Astrocyte (in vitro differentiated cells and primary cell): ENCODE measurements around the gene BIRC3. TPM values are rescaled to one million over a fixed set of nuclear protein-coding genes. Genes with fewer than 3 reads are reported as not detected.

Experiments used
- DNase-seq: peaks from one replicate; pipeline ENCODE4 v3.0.0-alpha.2; 2010; ENCODE audit warnings: low read depth
- FAIRE-seq: peaks from 2 replicates; lab custom pipeline; 2011; peaks lifted over from hg19 to GRCh38; lab: Jason Lieb, UNC
- H2AFZ ChIP-seq: 2 replicates; pipeline ENCODE4 v1.6.0; 2012; ENCODE audit warnings: low read depth, low read length, inconsistent platforms
- H3K27ac ChIP-seq: 2 replicates; pipeline ENCODE4 v1.5.1; 2011; ENCODE audit warnings: low read depth, low read length, inconsistent platforms
- H3K27me3 ChIP-seq: 2 replicates; pipeline ENCODE4 v1.6.0; 2011; ENCODE audit warnings: low read length, inconsistent platforms; ENCODE audit not compliant: insufficient read depth
- H3K36me3 ChIP-seq: 2 replicates; pipeline ENCODE4 v1.5.1; 2011; ENCODE audit warnings: low read length, inconsistent platforms; ENCODE audit not compliant: insufficient read depth
- H3K4me1 ChIP-seq: 2 replicates; pipeline ENCODE4 v1.5.1; 2011; ENCODE audit warnings: low read length, inconsistent platforms; ENCODE audit not compliant: insufficient read depth
- H3K4me2 ChIP-seq: 2 replicates; pipeline ENCODE4 v1.6.0; 2012; ENCODE audit warnings: low read length, inconsistent platforms
- H3K4me3 ChIP-seq: 2 replicates; pipeline ENCODE4 v1.5.1; 2011; ENCODE audit warnings: low read depth, mild to moderate bottlenecking, low read length, inconsistent platforms; ENCODE audit not compliant: insufficient read depth
- H3K79me2 ChIP-seq: 2 replicates; pipeline ENCODE4 v1.6.0; 2012; ENCODE audit warnings: mild to moderate bottlenecking, low read length, inconsistent platforms; ENCODE audit not compliant: insufficient read depth
- H3K9ac ChIP-seq: 2 replicates; pipeline ENCODE4 v1.6.0; 2012; ENCODE audit warnings: mild to moderate bottlenecking, low read length, inconsistent platforms
- H3K9me3 ChIP-seq: 2 replicates; pipeline ENCODE4 v1.5.1; 2012; ENCODE audit warnings: low read depth, mild to moderate bottlenecking, low read length, inconsistent platforms; ENCODE audit not compliant: insufficient read depth
- H4K20me1 ChIP-seq: 2 replicates; pipeline ENCODE4 v1.6.0; 2012; ENCODE audit warnings: low read length, inconsistent platforms; ENCODE audit not compliant: insufficient read depth
- H3K27ac Mint-ChIP-seq: one replicate; pipeline ENCODE4 v1.8.0; 2021; ENCODE audit warnings: mild to moderate bottlenecking, mixed read lengths; ENCODE audit not compliant: unreplicated experiment
- H3K27me3 Mint-ChIP-seq: one replicate; pipeline ENCODE4 v1.8.0; 2021; ENCODE audit warnings: low read depth, mixed read lengths; ENCODE audit not compliant: unreplicated experiment
- H3K36me3 Mint-ChIP-seq: one replicate; pipeline ENCODE4 v1.8.0; 2021; ENCODE audit warnings: low read depth, mixed read lengths; ENCODE audit not compliant: unreplicated experiment
- H3K4me1 Mint-ChIP-seq: one replicate; pipeline ENCODE4 v1.8.0; 2021; ENCODE audit warnings: low read depth, mixed read lengths; ENCODE audit not compliant: unreplicated experiment
- H3K4me3 Mint-ChIP-seq: one replicate; pipeline ENCODE4 v1.8.0; 2021; ENCODE audit warnings: mild to moderate bottlenecking, moderate library complexity, mixed read lengths; ENCODE audit not compliant: unreplicated experiment
- H3K9me3 Mint-ChIP-seq: one replicate; pipeline ENCODE4 v1.8.0; 2021; ENCODE audit warnings: mild to moderate bottlenecking, mixed read lengths; ENCODE audit not compliant: unreplicated experiment
- EZH2 ChIP-seq: IDR thresholded peaks from 2 replicates; pipeline ENCODE4 v1.6.1; 2012; ENCODE audit warnings: mild to moderate bottlenecking, low read length, inconsistent platforms; ENCODE audit not compliant: insufficient read depth
- total RNA-seq: library from RNA; stranded (reverse); gene quantifications from 2 replicates; pipeline ENCODE4 v1.2.1, GENCODE V29; 2021
- TF ChIP-seq, protein P1 (sequence below): IDR thresholded peaks from 2 replicates; pipeline ENCODE4 v1.5.1; 2011; ENCODE audit warnings: low read depth, mild to moderate bottlenecking, inconsistent platforms, low read length, moderate library complexity; ENCODE audit not compliant: insufficient read depth

BIRC3 gene
- total RNA-seq, 1 donor from 2014 or later: 2.6 TPM

DNA sequence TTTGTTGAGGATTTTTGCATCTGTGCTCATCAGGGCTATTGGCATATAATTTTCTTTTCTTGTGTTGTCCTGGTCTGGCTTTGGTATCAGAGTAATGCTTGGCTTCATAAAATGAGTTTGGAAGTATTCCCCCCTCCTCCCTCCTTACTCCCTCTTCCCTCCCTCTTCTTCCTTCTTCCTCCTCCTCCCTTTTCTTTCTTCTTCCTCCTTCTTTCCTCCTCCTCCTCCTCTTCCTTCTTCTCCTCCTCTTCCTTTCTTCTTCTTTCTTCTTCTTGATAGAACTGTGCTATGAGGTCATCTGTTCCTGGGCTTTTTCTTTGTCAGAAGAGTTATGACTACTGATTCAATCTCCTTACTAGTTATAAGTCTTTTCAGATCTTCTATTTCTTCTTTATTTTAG lies 39.8 kb downstream of the BIRC3 start:
- Mint-ChIP-seq H3K27ac (no peak overlapping the region), H3K27me3 (no peaks in the 10 kb centered on the region), H3K36me3 (peaks cover 31% of the 10 kb centered on the region), H3K9me3 (no peaks in the 10 kb centered on the region), H3K4me1 (peaks cover 11% of the 10 kb centered on the region), H3K4me3 (no peak overlapping the region)
- H3K4me3 ChIP-seq: no peak overlapping the region
- no peak overlapping the region for H2AFZ ChIP-seq
- H3K36me3 ChIP-seq: peaks cover 21% of the 10 kb centered on the region
- H3K9ac ChIP-seq: no peak overlapping the region
- peaks cover 64% of the 10 kb centered on the region for H4K20me1 ChIP-seq
- no peak overlapping the region for H3K27ac ChIP-seq
- H3K4me1 ChIP-seq: no peaks in the 10 kb centered on the region
- no peak for TF ChIP-seq EZH2
- TF ChIP-seq, protein P1, sequence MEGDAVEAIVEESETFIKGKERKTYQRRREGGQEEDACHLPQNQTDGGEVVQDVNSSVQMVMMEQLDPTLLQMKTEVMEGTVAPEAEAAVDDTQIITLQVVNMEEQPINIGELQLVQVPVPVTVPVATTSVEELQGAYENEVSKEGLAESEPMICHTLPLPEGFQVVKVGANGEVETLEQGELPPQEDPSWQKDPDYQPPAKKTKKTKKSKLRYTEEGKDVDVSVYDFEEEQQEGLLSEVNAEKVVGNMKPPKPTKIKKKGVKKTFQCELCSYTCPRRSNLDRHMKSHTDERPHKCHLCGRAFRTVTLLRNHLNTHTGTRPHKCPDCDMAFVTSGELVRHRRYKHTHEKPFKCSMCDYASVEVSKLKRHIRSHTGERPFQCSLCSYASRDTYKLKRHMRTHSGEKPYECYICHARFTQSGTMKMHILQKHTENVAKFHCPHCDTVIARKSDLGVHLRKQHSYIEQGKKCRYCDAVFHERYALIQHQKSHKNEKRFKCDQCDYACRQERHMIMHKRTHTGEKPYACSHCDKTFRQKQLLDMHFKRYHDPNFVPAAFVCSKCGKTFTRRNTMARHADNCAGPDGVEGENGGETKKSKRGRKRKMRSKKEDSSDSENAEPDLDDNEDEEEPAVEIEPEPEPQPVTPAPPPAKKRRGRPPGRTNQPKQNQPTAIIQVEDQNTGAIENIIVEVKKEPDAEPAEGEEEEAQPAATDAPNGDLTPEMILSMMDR: no peak
- H3K27me3 ChIP-seq: no peaks in the 10 kb centered on the region
- H3K79me2 ChIP-seq: peaks cover 92% of the 10 kb centered on the region
- H3K9me3 ChIP-seq: no peaks in the 10 kb centered on the region
- no peak for FAIRE-seq
- DNase-seq: no peak
- H3K4me2 ChIP-seq: no peak overlapping the region

DNA sequence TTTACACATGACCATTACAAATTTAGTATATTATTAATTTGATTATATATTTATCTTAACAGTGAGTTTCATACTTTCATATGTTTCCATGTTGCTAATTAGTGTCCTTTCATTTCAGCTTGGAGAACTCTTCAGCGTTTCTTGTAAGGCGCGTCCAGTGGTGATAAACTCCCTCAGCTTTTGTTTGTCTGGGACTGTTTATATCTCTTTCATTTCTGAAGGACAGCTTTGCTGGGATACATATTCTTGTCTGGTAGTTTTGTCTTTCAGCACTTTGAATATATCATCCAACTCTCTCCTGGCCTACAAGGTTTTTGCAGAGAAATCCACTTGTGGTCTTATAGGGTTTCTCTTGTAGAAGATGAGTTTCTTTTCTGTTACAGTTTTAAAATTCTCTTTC lies 42.1 kb downstream of the BIRC3 start:
- Mint-ChIP-seq H3K27ac (no peak overlapping the region), H3K36me3 (peaks cover 27% of the 10 kb centered on the region), H3K9me3 (no peaks in the 10 kb centered on the region), H3K4me3 (no peak overlapping the region), H3K27me3 (no peaks in the 10 kb centered on the region), H3K4me1 (peaks cover 11% of the 10 kb centered on the region)
- Histone ChIP-seq H3K79me2 (peaks cover 79% of the 10 kb centered on the region), H3K36me3 (peaks cover 25% of the 10 kb centered on the region), H3K9ac (no peak overlapping the region), H3K4me3 (no peak overlapping the region), H3K27me3 (no peaks in the 10 kb centered on the region), H3K9me3 (no peaks in the 10 kb centered on the region), H3K27ac (no peak overlapping the region), H4K20me1 (peaks cover 58% of the 10 kb centered on the region), H2AFZ (no peak overlapping the region), H3K4me2 (no peak overlapping the region), H3K4me1 (no peaks in the 10 kb centered on the region)
- FAIRE-seq: peak; percentile 52
- DNase-seq: no peak
- TF ChIP-seq, protein P1: no peak
- no peak for TF ChIP-seq EZH2

DNA sequence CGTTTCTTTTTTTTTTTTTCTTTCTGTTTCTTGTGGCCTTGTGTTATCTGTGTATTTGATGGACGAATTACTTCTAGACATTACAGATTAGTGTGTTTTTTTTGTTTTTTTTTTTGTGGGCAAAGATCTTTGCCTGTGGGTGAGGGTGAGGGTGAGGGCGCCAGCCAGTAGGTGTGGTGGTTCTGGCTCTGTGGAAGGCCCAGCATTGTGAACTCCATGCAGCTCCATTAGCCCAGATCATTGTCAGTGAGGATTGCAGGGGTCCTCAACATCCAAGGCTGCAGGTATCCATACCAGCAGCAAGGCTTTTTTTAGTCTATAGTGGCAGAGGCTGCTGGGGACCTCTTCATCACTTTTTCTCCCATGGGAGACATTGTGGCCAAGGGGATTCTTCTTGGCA lies 43.4 kb downstream of the BIRC3 start:
- Histone ChIP-seq H3K9ac (no peak overlapping the region), H3K4me3 (no peak overlapping the region), H3K9me3 (no peaks in the 10 kb centered on the region), H3K4me1 (no peaks in the 10 kb centered on the region), H2AFZ (no peak overlapping the region), H3K79me2 (peaks cover 73% of the 10 kb centered on the region), H4K20me1 (peaks cover 54% of the 10 kb centered on the region), H3K36me3 (peaks cover 38% of the 10 kb centered on the region), H3K27ac (no peak overlapping the region), H3K4me2 (no peak overlapping the region), H3K27me3 (no peaks in the 10 kb centered on the region)
- peaks cover 11% of the 10 kb centered on the region for H3K4me1 Mint-ChIP-seq
- H3K27ac Mint-ChIP-seq: no peak overlapping the region
- H3K27me3 Mint-ChIP-seq: no peaks in the 10 kb centered on the region
- no peaks in the 10 kb centered on the region for H3K9me3 Mint-ChIP-seq
- peaks cover 22% of the 10 kb centered on the region for H3K36me3 Mint-ChIP-seq
- FAIRE-seq (no peak), DNase-seq (no peak)
- H3K4me3 Mint-ChIP-seq: peak overlapping the region; percentile 21
- TF ChIP-seq EZH2: no peak
- TF ChIP-seq, protein P1: no peak
